ENCODE measurements around the gene RAPGEF6. TPM values are rescaled to one million over a fixed set of nuclear protein-coding genes. Genes with fewer than 3 reads are reported as not detected.
"Not testable (repeated sequence)": the region's sequence is repeated elsewhere in the genome, so short reads cannot be mapped to it uniquely, and the experiment has no call there.

Gene RAPGEF6
- total RNA-seq, 4 donors from 2014 or later, result 16.7 to 104 (median 22.6) TPM

DNA sequence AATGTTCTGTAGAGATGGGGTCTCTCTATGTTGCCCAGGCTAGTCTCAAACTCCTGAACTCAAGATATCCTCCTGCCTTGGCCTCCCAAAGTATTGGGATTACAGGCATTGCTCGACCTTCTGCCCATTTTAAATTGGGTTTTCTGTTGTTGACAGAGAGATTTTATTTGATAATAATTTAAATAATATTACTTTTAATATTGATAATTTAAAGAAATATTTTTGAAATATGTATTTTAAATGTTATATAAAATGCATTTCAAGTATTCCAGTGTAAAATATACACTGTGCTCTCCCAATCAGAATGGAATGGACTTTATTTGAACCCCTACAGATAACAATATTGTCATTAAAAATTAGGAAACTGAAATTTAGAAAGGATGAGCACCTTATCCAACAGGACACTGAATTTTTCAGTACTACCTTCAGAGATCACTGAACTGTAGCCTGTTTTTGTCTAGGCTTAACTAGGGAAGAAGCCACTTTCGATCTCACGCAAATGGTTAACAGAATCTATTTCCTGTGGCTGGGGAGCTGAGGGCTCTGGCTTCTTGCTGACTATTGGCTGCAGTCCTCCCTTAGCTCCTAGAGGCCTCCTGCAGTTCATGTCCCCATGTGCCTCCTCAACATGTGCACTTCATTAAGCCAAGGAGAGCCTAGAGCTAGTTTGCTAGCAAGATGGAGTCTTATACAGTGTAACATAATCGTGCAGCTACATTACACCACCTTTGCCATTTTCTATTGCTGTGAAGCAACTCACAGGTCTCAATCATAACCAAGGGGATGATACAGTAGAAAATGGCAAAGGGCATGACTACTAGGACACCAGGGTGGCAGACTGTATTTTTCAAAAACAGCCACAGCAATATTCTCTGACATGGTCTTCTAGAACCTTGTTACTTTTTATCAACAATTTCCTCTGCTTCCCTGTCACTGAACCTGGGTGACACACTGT lies 221.1 kb downstream of the RAPGEF6 start:
- TF ChIP-seq, protein P1, sequence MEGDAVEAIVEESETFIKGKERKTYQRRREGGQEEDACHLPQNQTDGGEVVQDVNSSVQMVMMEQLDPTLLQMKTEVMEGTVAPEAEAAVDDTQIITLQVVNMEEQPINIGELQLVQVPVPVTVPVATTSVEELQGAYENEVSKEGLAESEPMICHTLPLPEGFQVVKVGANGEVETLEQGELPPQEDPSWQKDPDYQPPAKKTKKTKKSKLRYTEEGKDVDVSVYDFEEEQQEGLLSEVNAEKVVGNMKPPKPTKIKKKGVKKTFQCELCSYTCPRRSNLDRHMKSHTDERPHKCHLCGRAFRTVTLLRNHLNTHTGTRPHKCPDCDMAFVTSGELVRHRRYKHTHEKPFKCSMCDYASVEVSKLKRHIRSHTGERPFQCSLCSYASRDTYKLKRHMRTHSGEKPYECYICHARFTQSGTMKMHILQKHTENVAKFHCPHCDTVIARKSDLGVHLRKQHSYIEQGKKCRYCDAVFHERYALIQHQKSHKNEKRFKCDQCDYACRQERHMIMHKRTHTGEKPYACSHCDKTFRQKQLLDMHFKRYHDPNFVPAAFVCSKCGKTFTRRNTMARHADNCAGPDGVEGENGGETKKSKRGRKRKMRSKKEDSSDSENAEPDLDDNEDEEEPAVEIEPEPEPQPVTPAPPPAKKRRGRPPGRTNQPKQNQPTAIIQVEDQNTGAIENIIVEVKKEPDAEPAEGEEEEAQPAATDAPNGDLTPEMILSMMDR (IDR thresholded peaks at IDR 0.05), result no peak
- TF ChIP-seq POLR2A (IDR thresholded peaks at IDR 0.05), result no peak
- Histone ChIP-seq H3K9me3 (no peaks in the 10 kb centered on the region), H3K4me3 (no peak overlapping the region), H3K4me1 (peaks cover 0 to 8% (median 0%) of the 10 kb centered on the region in 4 donors), H3K36me3 (peaks cover 0 to 10% (median 0%) of the 10 kb centered on the region in 3 donors), H3K27ac (no peak overlapping the region), H3K27me3 (no peaks in the 10 kb centered on the region)
- no peak for DNase-seq

DNA sequence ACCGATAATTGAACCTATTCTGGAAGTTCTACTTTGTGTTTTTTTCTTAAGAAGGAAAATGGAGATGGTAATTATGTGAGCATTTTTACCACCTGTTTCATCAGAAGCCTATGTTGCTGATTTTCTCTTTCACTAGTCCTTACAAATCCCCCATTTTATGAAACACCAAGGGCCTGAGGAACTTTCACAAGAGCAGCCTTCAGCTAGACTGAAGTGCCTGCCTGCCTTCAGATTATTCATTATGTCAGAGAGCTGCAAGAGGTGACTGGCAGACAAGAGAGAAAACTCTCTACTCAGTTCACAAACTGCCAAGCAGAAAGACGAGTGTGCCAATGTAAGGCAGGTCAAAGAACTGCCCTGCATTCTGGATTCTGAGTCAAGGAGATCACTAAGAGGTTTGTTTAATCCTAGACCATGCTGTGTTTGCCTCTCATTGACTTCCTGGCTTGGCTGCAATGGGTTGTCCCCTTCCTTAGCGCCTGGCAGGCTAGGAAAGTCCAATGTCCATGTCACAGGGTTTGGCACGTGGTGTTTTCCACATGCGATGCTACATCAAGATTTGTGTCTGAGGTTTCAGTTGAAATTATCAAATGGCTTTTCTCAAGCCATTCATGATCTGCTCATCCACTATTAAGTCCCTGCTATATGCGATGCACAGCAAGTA lies 227.9 kb downstream of the RAPGEF6 start:
- Histone ChIP-seq H3K4me3 (no peak overlapping the region), H3K27ac (no peak overlapping the region), H3K36me3 (peaks cover 0 to 14% (median 0%) of the 10 kb centered on the region in 3 donors), H3K27me3 (no peaks in the 10 kb centered on the region), H3K9me3 (no peaks in the 10 kb centered on the region), H3K4me1 (no peaks in the 10 kb centered on the region)
- no peak for DNase-seq
- no peak for TF ChIP-seq POLR2A (IDR thresholded peaks at IDR 0.05)
- TF ChIP-seq, protein P1 (IDR thresholded peaks at IDR 0.05), result no peak

DNA sequence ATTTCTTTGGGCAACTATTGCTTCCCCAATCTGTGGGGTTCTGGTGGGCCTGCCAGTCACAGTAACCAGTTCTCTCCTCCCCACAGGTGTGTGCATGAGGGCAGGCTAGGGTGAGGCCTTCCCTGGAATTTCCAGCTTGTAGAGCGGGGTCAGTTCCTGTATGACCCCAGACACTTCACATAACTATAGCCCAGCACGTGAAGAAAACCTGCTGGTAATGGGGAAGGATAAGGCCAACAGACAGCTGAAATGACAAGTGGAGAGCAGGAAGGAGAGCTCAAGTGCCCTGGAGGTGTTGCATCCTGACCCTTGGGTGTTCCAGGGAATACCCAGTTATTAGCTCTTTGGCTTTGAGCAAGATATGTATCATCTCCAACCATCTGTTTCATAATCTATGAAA lies 229.0 kb downstream of the RAPGEF6 start:
- Histone ChIP-seq H3K27me3 (no peaks in the 10 kb centered on the region), H3K27ac (no peak overlapping the region), H3K4me1 (no peaks in the 10 kb centered on the region), H3K4me3 (no peak overlapping the region), H3K9me3 (no peaks in the 10 kb centered on the region), H3K36me3 (peaks cover 0 to 14% (median 0%) of the 10 kb centered on the region in 3 donors)
- no peak for DNase-seq
- TF ChIP-seq POLR2A (IDR thresholded peaks at IDR 0.05), result no peak
- TF ChIP-seq, protein P1 (IDR thresholded peaks at IDR 0.05), result no peak

DNA sequence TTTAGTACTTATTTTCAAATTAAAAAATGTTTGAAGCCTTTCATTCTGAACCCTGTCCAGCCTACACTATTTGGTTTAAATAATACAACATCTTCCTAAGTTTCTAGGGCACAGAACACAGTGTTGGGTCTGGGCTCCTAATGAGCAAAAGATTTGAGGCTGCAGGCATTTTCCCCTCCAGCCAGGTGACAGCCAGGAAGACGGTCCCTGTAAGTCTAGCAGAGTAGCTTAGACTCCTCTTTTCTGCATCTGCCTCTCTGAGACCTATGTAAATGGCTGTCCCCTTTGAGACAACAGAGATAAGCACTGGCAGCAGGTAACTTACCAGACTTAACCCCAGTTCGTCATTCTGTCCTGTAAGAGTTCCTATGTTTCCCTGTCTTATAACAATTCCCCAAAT lies 229.4 kb downstream of the RAPGEF6 start:
- Histone ChIP-seq H3K36me3 (peaks cover 0 to 14% (median 0%) of the 10 kb centered on the region in 3 donors), H3K4me1 (no peaks in the 10 kb centered on the region), H3K4me3 (no peak overlapping the region), H3K27me3 (no peaks in the 10 kb centered on the region), H3K9me3 (no peaks in the 10 kb centered on the region), H3K27ac (no peak overlapping the region)
- no peak for DNase-seq
- no peak for TF ChIP-seq POLR2A (IDR thresholded peaks at IDR 0.05)
- TF ChIP-seq, protein P1 (IDR thresholded peaks at IDR 0.05), result no peak

DNA sequence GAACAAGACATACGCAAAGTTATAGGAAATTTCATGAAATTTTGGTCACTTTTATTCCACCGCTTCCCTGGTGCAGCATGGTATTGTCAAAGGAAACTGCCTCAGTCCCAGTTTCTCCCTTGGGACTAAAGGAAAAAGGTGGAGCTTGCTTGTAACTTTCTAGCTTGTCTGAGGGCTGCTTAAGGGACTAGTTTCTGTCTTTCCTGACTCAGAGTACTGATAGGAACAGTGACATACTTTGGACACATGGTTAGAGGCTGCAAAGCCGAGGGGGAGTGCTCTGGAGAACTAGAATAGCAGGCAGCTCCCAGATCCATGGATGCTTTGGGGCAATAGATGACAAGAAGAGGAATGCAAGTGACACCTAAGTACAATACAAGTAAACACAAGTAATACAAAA lies 234.4 kb downstream of the RAPGEF6 start:
- Histone ChIP-seq H3K36me3 (peaks cover 0 to 26% (median 0%) of the 10 kb centered on the region in 3 donors), H3K27me3 (no peaks in the 10 kb centered on the region), H3K9me3 (no peaks in the 10 kb centered on the region), H3K4me1 (no peaks in the 10 kb centered on the region), H3K4me3 (no peak overlapping the region), H3K27ac (no peak overlapping the region)
- DNase-seq, result no peak
- TF ChIP-seq, protein P1 (IDR thresholded peaks at IDR 0.05), result no peak
- TF ChIP-seq POLR2A (IDR thresholded peaks at IDR 0.05), result no peak

DNA sequence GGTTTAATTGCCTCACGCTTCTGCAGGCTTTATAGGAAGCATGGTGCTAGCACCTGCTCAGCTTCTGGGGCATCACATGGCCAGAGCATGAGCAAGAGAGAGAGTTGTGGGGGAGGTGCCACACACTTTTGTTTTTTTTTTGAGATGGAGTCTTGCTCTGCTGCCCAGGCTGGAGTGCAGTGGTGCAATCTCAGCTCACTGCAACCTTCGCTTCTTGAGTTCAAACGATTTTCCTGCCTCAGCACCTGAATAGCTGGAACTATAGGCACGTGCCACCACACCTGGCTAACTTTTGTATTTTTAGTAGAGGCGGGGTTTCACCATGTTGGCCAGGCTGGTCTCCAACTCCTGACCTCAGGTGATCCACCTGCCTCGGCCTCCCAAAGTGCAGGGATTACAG lies 236.0 kb downstream of the RAPGEF6 start:
- H3K27ac ChIP-seq, H3K27me3 ChIP-seq, H3K4me3 ChIP-seq, H3K9me3 ChIP-seq, H3K4me1 ChIP-seq, DNase-seq: not testable (repeated sequence)
- H3K36me3 ChIP-seq, result peaks cover 0 to 41% (median 0%) of the 10 kb centered on the region in 3 donors
